WTC11 (cell line): Measurements from ENCODE around the gene SH3BGR.

Experiments used
- AFF4 ChIP-seq: sonication (generic); formaldehyde crosslinking; IDR thresholded peaks from 2 replicates; pipeline ENCODE4 v1.8.1; 2023; ENCODE audit warnings: mild to moderate bottlenecking, missing genetic modification reagents, borderline replicate concordance
- ATF3 ChIP-seq: sonication (generic); formaldehyde crosslinking; conservative IDR thresholded peaks from 2 replicates; pipeline ENCODE4 v1.8.1; 2022; ENCODE audit warnings: mild to moderate bottlenecking, missing genetic modification reagents
- CREM ChIP-seq: sonication (generic); formaldehyde crosslinking; IDR thresholded peaks from 2 replicates; pipeline ENCODE4 v1.8.1; 2022; ENCODE audit warnings: mild to moderate bottlenecking, missing genetic modification reagents, moderate library complexity
- CTCF ChIP-seq: fragments of 200-600 bp; IDR thresholded peaks from 2 replicates; pipeline ENCODE4 v1.8.0; 2022; ENCODE audit warnings: antibody characterized with exemption
- HMGXB4 ChIP-seq: sonication (generic); formaldehyde crosslinking; IDR thresholded peaks from 2 replicates; pipeline ENCODE4 v1.8.1; 2023; ENCODE audit warnings: mild to moderate bottlenecking, moderate library complexity, missing genetic modification reagents
- IRF2 ChIP-seq: sonication (generic); formaldehyde crosslinking; IDR thresholded peaks from 2 replicates; pipeline ENCODE4 v1.8.0; 2022; ENCODE audit warnings: low read depth, missing genetic modification reagents, borderline replicate concordance
- MXD4 ChIP-seq: fragments of 250-450 bp; sonication (Bioruptor Pico); IDR thresholded peaks from 2 replicates; pipeline ENCODE4 v1.8.0; 2021; ENCODE audit warnings: mild to moderate bottlenecking, moderate library complexity, borderline replicate concordance
- MYBL2 ChIP-seq: sonication (generic); formaldehyde crosslinking; IDR thresholded peaks from 2 replicates; pipeline ENCODE4 v1.8.1; 2023; ENCODE audit warnings: mild to moderate bottlenecking, moderate library complexity, missing genetic modification reagents
- NFATC4 ChIP-seq: fragments of 250-450 bp; sonication (Bioruptor Pico); IDR thresholded peaks from 2 replicates; pipeline ENCODE4 v1.9.0; 2021; ENCODE audit warnings: mild to moderate bottlenecking
- PREB ChIP-seq: sonication (generic); formaldehyde crosslinking; IDR thresholded peaks from 2 replicates; pipeline ENCODE4 v1.8.1; 2022; ENCODE audit warnings: mild to moderate bottlenecking, missing genetic modification reagents, moderate library complexity, borderline replicate concordance
- STAT6 ChIP-seq: sonication (generic); formaldehyde crosslinking; conservative IDR thresholded peaks from 2 replicates; pipeline ENCODE4 v1.8.1; 2023; ENCODE audit warnings: mild to moderate bottlenecking, low read depth, missing genetic modification reagents, moderate library complexity
- USF1 ChIP-seq: sonication (generic); formaldehyde crosslinking; IDR thresholded peaks from 2 replicates; pipeline ENCODE4 v1.8.0; 2022; ENCODE audit warnings: mild to moderate bottlenecking, missing genetic modification reagents
- ZNF121 ChIP-seq: sonication (generic); formaldehyde crosslinking; IDR thresholded peaks from 2 replicates; pipeline ENCODE4 v1.8.0; 2023; ENCODE audit warnings: missing genetic modification reagents
- ZNF219 ChIP-seq: sonication (generic); formaldehyde crosslinking; IDR thresholded peaks from 2 replicates; pipeline ENCODE4 v1.8.0; 2023; ENCODE audit warnings: missing genetic modification reagents, mild to moderate bottlenecking, borderline replicate concordance

- TF ChIP-seq ZNF219 (CRISPR knock-in tag), result no peak
- TF ChIP-seq CREM, result no peak
- TF ChIP-seq HMGXB4 (CRISPR knock-in tag), result no peak
- no peak for TF ChIP-seq ATF3
- no peak for TF ChIP-seq CTCF
- TF ChIP-seq IRF2 (CRISPR knock-in tag), result no peak
- TF ChIP-seq STAT6 (CRISPR knock-in tag), result no peak
- TF ChIP-seq MYBL2, result no peak
- no peak for TF ChIP-seq USF1 (CRISPR knock-in tag)
- no peak for TF ChIP-seq MXD4 (CRISPR knock-in tag)
- no peak for TF ChIP-seq PREB (CRISPR knock-in tag)
- no peak for TF ChIP-seq AFF4 (CRISPR knock-in tag)
- no peak for TF ChIP-seq NFATC4 (CRISPR knock-in tag)
- TF ChIP-seq ZNF121 (CRISPR knock-in tag), result no peak
Observed at GRCh38 chr21:39553331-39553730, 101.6 kb downstream of the SH3BGR start.
